ENCODE data around the gene RABAC1.

DNA sequence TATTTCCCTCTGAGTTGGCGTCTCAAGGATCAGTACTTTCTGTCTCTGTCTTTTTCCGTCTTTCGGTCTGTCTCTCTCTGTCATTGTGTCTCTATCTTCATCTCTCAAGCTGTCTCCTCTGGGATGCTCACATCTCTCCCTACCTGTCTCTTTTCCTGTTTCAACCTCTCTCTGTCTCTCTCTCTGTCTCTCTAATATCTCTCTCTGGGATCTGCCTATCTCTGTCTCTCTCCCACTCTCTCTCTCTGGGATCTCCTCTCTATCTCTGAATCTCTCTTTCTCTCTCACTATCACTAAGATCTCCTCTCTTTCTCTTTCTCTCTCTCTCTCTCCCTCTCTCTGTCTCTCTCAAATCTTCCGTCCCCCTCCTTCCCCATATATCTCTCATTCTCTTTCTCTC is 30.9 kb upstream of the RABAC1 start:
- TF ChIP-seq CTCF (IDR thresholded peaks at IDR 0.05; ENCODE audit: poor library complexity, severe bottlenecking), result no peak
- TF ChIP-seq RAD21 (conservative IDR thresholded peaks at IDR 0.05), result no peak
- no peak for TF ChIP-seq TAF1 (IDR thresholded peaks at IDR 0.05; ENCODE audit: low read depth)
